Testis (tissue), 3 donors: ENCODE measurements around the gene MBNL2. TPM values are rescaled to one million over a fixed set of nuclear protein-coding genes. Genes with fewer than 3 reads are reported as not detected.

Experiments used
- DNase-seq: peaks from one replicate; pipeline ENCODE4 v3.0.0-alpha.2; 2019
- H3K27ac ChIP-seq, 2 donors: fragments of 200-600 bp; sonication (generic); one replicate each; pipeline ENCODE4 v1.5.1; 2019
- H3K27me3 ChIP-seq: fragments of 200-600 bp; sonication (generic); one replicate; pipeline ENCODE4 v1.5.1; 2019
- H3K36me3 ChIP-seq: fragments of 200-600 bp; sonication (generic); one replicate; pipeline ENCODE4 v1.5.1; 2017; ENCODE audit warnings: low read depth; ENCODE audit errors: missing control alignments
- H3K4me1 ChIP-seq: fragments of 200-600 bp; sonication (generic); one replicate; pipeline ENCODE4 v1.5.1; 2019
- H3K4me3 ChIP-seq, 2 donors: fragments of 200-600 bp; sonication (generic); one replicate each; pipeline ENCODE4 v1.5.1; 2017 to 2019
- H3K9me3 ChIP-seq: fragments of 200-600 bp; sonication (generic); one replicate; pipeline ENCODE4 v1.5.1; 2017
- CTCF ChIP-seq, 3 experiments: fragments of 450-650 bp in 2 of 3; fragments of 200-600 bp in 1 of 3; sonication (generic) in 1 of 3; IDR thresholded peaks; one replicate each; pipeline ENCODE4 v1.5.1; 2016 to 2019; ENCODE audit warnings: antibody characterized with exemption in 3 of 3, mild to moderate bottlenecking in 2 of 3, moderate library complexity in 1 of 3
- POLR2A ChIP-seq: fragments of 450-650 bp; IDR thresholded peaks from one replicate; pipeline ENCODE4 v1.6.1; 2017; ENCODE audit warnings: antibody characterized with exemption, mild to moderate bottlenecking, moderate library complexity
- WGBS, 2 donors: methylation state at CpG; one replicate each; pipeline ENCODE4 v1.1.5; 2018; 5-methylcytosine and 5-hydroxymethylcytosine counted together
- intact Hi-C: fragments of 100-400 bp; cut with DNase I; formaldehyde crosslinking; loops from one replicate; pipeline ENCODE4 v1.15.1; 2023; ENCODE audit warnings: low total_unique reads
- polyA plus RNA-seq: library from polyadenylated mRNA; stranded (reverse); fragments of 350-450 nt; fragmentation: Illumina TruSeq; extraction: RNeasy Lipid Tissue Mini Kit (QIAGEN cat#74804); gene quantifications from one replicate; pipeline ENCODE4 v1.2.3, GENCODE V29; 2014; ENCODE audit warnings: low read depth, low replicate concordance; ENCODE audit not compliant: insufficient read depth
- total RNA-seq, 2 donors: library from RNA; depleted of rRNA; stranded (reverse); fragments of >200 nt; gene quantifications; one replicate each; pipeline ENCODE4 v1.2.3, GENCODE V29; 2016

Gene MBNL2
- total and polyA plus RNA-seq, 3 donors from 2014 or later: 21.5 to 83.0 (median 69.4) TPM

- 86 to 89% methylated on average over 8 of the region's 8 CpGs for WGBS, 2 donors
- Histone ChIP-seq H3K9me3 (no peaks in the 10 kb centered on the region), H3K4me3 (no peak overlapping the region), H3K27me3 (no peaks in the 10 kb centered on the region), H3K36me3 (no peaks in the 10 kb centered on the region), H3K27ac (peak overlapping the region in 1 of 2 donors; percentile 4), H3K4me1 (peaks cover 9% of the 10 kb centered on the region)
- intact Hi-C loops: no loop called here
- TF ChIP-seq CTCF (IDR thresholded peaks at IDR 0.05): no peak
- no peak for TF ChIP-seq POLR2A
- DNase-seq: no peak
These were observed 120.8 kb downstream of the MBNL2 start for GRCh38 chr13:97342936-97343335.

- Histone ChIP-seq H3K4me3 (no peak overlapping the region), H3K36me3 (no peaks in the 10 kb centered on the region), H3K4me1 (peaks cover 7% of the 10 kb centered on the region), H3K27me3 (no peaks in the 10 kb centered on the region), H3K9me3 (no peaks in the 10 kb centered on the region), H3K27ac (peak overlapping the region in 1 of 2 donors; percentile 33)
- TF ChIP-seq CTCF (IDR thresholded peaks at IDR 0.05) (peak; percentile 55 to 79 (median 60)), POLR2A (no peak)
- 40 to 51% methylated on average over 5 of the region's 5 CpGs for WGBS, 2 donors
- intact Hi-C loops: loop anchor here (5.0 kb wide), 1 partner anchor 232 kb away; no protein-coding TSS in a partner anchor
- peak; percentile 77 for DNase-seq
These were observed 122.4 kb downstream of the MBNL2 start for GRCh38 chr13:97344265-97345175.

GRCh38 chr13:97346097-97346496 is 124.0 kb downstream of the MBNL2 start:
- intact Hi-C loops: loop anchor here (5.0 kb wide), 1 partner anchor 234 kb away; no protein-coding TSS in a partner anchor
- no peak for DNase-seq
- peaks cover 4% of the 10 kb centered on the region for H3K4me1 ChIP-seq
- H3K36me3 ChIP-seq: no peaks in the 10 kb centered on the region
- no peaks in the 10 kb centered on the region for H3K27me3 ChIP-seq
- 80 to 92% methylated on average over 2 of the region's 2 CpGs for WGBS, 2 donors
- TF ChIP-seq CTCF (IDR thresholded peaks at IDR 0.05) (no peak), POLR2A (no peak)
- no peak overlapping the region for H3K4me3 ChIP-seq
- no peak overlapping the region for H3K27ac ChIP-seq
- H3K9me3 ChIP-seq: no peaks in the 10 kb centered on the region

DNA sequence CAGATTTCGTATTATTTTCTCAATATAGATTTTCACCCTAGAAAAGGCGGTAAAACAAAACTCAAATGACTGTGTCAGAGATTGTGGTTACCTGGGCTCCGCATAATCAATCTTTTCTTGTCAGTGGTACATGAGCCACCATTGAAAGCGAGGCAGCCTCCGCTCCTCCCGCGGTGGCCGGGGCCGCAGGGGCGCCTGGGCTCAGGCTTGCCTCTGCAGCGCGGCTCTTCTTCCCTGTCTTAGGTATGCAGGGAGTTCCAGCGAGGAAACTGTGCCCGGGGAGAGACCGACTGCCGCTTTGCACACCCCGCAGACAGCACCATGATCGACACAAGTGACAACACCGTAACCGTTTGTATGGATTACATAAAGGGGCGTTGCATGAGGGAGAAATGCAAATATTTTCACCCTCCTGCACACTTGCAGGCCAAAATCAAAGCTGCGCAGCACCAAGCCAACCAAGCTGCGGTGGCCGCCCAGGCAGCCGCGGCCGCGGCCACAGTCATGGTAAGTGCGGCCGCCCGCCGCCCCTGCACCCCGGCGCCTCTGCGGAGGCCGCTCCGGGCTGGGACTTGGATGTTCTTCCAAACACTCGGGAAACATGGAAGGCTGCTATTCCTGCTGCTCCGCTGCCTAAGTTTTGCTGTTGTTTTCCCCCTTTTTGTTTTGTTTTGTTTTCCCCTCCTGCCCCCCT is 124.6 kb downstream of the MBNL2 start:
- TF ChIP-seq CTCF (IDR thresholded peaks at IDR 0.05) (no peak), POLR2A (no peak)
- Histone ChIP-seq H3K27me3 (no peaks in the 10 kb centered on the region), H3K4me1 (peaks cover 4% of the 10 kb centered on the region), H3K9me3 (no peaks in the 10 kb centered on the region), H3K4me3 (no peak overlapping the region), H3K27ac (no peak overlapping the region), H3K36me3 (no peaks in the 10 kb centered on the region)
- intact Hi-C loops: loop anchor here (5.0 kb wide), 1 partner anchor 234 kb away; no protein-coding TSS in a partner anchor
- 61 to 84% methylated on average over 19 to 39 of the region's 39 CpGs for WGBS, 2 donors
- no peak for DNase-seq
